Stimulated activated CD8-positive, alpha-beta memory T cell treated with anti-CD3 and anti-CD28 coated beads, Interleukin-15, amount 100 ng/mL, for 1 hour (primary cell): ENCODE data around the gene ZNF514.
A peak's percentile ranks its signal among the peaks of the same experiment; 100 is the strongest.
"Not testable (repeated sequence)": the region's sequence is repeated elsewhere in the genome, so short reads cannot be mapped to it uniquely, and the experiment has no call there.

Experiments
- DNase-seq: peaks from one replicate; pipeline ENCODE4 v3.0.0-alpha.2; 2020; ENCODE audit warnings: low read depth

The ZNF514 gene

GRCh38 chr2:95138702-95139101, 20.9 kb downstream of the ZNF514 start:
- DNase-seq, result no peak

DNA sequence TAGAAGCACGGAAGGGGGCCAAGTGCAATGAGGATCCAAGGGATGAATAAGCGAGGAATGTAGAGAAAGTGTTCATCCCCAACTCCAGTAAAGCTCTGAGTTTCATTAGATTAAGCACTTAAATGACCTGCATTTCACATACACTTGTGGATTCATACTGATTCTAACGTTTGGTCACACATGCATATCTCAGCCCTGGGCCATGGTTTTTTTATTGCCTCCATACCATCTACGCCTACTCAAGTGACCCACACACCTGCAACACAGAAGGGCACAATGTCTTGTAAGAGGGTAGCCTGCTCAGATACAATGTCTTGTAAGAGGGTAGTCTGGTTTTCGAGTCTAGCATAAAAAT, 37.5 kb downstream of the ZNF514 start:
- DNase-seq, result no peak

DNA sequence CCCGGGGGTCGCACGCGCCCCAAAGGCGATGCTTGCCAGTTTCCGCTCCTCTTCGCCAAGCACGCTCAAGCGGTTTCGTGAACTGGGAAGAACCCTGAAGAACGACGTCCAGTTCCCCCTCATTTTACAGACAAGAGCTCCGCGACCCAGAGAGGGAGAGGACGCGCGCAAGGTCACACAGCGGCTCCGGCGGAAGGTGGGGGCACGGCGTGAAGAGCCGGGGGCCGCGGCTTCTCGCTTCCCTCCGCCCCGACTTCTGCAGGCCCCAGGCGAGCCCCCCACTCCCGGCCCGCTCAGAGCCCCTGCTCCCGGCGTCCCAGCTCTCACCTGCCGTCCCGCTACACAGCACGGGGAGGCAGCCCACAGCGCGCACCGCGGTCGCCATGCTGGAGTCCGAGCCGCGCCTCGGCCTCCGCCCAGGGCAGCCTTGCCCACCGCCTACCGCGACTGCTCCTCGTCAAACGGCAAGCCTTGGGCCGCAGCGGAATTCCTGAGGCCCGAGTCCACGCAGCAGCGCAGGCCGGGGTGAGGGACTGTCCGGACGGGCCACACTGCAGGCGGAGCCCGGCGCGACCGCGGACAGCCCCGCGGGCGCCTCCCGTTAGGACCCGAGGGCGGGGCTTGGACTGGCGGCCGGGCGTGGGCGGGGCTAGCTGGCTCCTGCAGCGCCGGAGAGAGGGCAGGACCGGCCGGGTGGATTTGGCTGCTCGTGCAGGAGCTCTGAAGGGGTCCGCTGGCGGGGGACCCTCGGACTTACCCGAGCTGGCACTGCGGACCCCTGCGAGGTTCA, 38.0 kb downstream of the ZNF514 start, which contains the start of gene MRPS5:
MRPS5 (minus strand) TSS at position 402 of the 790 bp plus-strand sequence; CDS start at position 385, 17 bp downstream.
- DNase-seq, result peak; percentile 79

DNA sequence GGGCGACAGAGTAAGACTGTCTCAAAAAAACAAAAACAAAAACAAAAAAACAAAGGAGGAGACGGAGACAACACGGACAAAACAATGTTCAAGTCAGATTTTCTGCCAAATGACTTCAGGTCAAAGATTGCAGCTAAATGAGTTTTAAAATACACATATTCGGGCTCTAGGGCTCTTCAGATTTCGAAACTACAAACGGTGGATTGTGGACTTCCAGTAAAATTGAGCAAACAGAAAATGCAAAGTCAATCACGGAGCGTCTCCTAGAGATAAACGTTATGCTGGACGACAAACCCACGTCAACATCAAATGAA, 38.6 kb downstream of the ZNF514 start:
- no peak for DNase-seq

GRCh38 chr2:95115418-95115817, 44.2 kb downstream of the ZNF514 start:
- DNase-seq, result peak; percentile 55

DNA sequence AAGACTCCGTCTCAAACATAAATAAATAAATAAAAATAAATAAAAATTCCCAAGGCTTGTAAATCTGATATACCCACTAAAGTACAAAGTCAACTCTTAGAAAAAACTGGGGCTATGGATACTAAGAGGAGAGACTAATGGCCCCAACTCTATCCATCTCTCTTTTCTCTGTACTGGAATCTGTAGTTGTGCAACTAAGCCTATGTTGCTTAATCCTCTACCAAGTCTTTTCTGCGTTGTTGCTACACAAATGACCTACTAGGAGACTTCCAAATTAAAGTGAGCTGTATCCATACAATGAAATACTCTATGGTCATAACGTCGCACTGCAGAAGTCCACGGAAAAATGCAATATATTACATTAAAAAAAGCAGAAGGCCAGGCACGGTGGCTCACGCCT, 46.2 kb downstream of the ZNF514 start:
- DNase-seq, result no peak

DNA sequence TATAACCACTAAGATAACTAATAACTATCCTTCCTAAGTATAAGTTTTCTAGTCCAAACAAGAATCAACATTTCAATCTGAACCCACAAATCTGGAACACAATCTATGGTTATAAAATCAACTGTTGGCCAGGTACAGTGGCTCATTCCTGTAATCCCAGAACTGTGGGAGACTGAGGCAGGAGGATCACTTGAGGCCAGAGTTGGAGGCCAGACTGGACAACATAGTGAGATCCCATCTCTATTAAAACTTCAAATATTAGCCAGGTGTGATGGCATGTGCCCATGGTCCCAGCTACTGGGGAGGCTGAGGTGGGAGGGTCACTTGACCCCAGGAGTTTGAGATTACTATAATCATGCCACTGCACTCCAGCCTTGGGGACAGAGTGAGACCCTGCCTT, 49.3 kb downstream of the ZNF514 start:
- DNase-seq, result no peak

- DNase-seq, result no peak
Observed at GRCh38 chr2:95109260-95109659, 50.4 kb downstream of the ZNF514 start.

DNA sequence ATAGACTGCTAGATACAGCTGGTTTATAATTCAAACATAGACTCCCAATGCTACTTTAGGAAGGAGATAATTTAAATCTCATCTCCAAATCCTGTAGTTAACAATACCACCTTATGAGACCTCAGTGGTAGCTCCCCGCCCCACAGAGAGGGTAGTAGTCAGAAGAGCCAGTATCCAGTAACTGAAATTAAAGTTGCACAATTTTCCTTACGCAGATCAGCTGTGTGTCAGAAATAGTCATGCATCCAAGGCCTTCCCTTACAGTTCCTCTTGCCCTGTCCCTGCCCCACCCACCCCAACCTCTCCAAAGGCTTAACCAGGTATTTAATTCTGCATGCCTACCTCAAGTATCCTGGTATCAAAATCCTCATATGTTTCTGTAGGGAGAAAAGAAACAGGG, 53.6 kb downstream of the ZNF514 start:
- no peak for DNase-seq

GRCh38 chr2:95104606-95105005, 55.0 kb downstream of the ZNF514 start:
- DNase-seq, result no peak

DNA sequence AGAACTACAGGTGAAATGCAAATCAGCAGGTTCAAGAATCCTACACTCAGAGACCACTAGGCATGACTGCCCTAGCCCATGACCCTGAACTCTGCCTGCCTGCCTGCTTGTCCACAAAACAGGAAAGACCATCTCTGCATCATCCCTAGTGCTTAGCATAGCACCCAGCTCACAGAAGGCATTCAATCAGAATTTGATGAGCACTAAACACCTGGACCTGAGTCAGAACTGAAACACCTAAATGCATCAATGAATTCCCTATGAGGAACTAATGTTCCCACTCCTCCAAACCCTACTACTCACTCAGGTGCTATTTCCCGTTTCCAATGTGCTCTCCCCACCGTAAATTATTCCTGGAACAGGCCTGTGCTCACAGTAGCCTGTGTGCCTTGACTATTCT, 59.7 kb downstream of the ZNF514 start:
- no peak for DNase-seq

DNA sequence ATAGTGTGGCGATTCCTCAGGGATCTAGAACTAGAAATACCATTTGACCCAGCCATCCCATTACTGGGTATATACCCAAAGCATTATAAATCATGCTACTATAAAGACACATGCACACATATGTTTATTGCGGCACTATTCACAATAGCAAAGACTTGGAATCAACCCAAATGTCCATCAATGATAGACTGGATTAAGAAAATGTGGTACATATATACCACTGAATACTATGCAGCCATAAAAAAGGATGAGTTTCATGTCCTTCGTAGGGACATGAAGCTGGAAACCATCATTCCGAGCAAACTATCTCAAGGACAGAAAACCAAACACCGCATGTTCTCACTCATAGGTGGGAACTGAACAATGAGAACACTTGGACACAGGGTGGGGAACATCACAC, 61.4 kb downstream of the ZNF514 start:
- not testable (repeated sequence) for DNase-seq
